Subcutaneous abdominal adipose tissue (tissue), 5 donors: ENCODE results near the gene DLG5.

ENCODE experiments used
- H3K27ac ChIP-seq: one replicate; pipeline ENCODE4 v1.7.0; 2013; ENCODE audit warnings: low read depth, mild to moderate bottlenecking, inconsistent platforms, low read length, moderate library complexity
- H3K27me3 ChIP-seq, 5 donors: one replicate each; pipeline ENCODE4 v1.7.0; 2013; ENCODE audit warnings: low read length in 5 of 5, inconsistent platforms in 1 of 5; ENCODE audit not compliant: control insufficient read depth in 5 of 5, insufficient read depth in 4 of 5
- H3K36me3 ChIP-seq, 5 donors: one replicate each; pipeline ENCODE4 v1.7.0; 2013; ENCODE audit warnings: low read length in 5 of 5; ENCODE audit not compliant: control insufficient read depth in 5 of 5, insufficient read depth in 5 of 5
- H3K4me1 ChIP-seq, 5 donors: one replicate each; pipeline ENCODE4 v1.7.0; 2013; ENCODE audit warnings: low read length in 5 of 5, mild to moderate bottlenecking in 3 of 5, moderate library complexity in 1 of 5; ENCODE audit not compliant: control insufficient read depth in 5 of 5, insufficient read depth in 5 of 5
- H3K4me3 ChIP-seq, 5 donors: one replicate each; pipeline ENCODE4 v1.7.0; 2013; ENCODE audit warnings: low read length in 5 of 5, low read depth in 1 of 5
- H3K9ac ChIP-seq, 5 donors: one replicate each; pipeline ENCODE4 v1.7.0; 2013; ENCODE audit warnings: low read length in 5 of 5, mild to moderate bottlenecking in 4 of 5, moderate library complexity in 3 of 5
- H3K9me3 ChIP-seq, 5 donors: one replicate each; pipeline ENCODE4 v1.7.0; 2013; ENCODE audit warnings: low read length in 5 of 5; ENCODE audit not compliant: control insufficient read depth in 5 of 5
- donor health status: healthy.
- donor health status: healthy.
- donor health status: healthy.
- donor health status: healthy.
- donor health status: healthy.

The DLG5 gene

GRCh38 chr10:77932016-77932715, 5.6 kb upstream of the DLG5 start:
- H3K4me3 ChIP-seq: no peak overlapping the region
- H3K4me1 ChIP-seq: peaks cover 4 to 6% (median 5%) of the 10 kb centered on the region in 5 donors
- no peak overlapping the region for H3K27ac ChIP-seq
- H3K36me3 ChIP-seq: no peaks in the 10 kb centered on the region
- H3K9me3 ChIP-seq: peaks cover 0 to 7% (median 0%) of the 10 kb centered on the region in 5 donors
- H3K9ac ChIP-seq: no peak overlapping the region
- no peaks in the 10 kb centered on the region for H3K27me3 ChIP-seq

- Histone ChIP-seq H3K9ac (peak overlapping the region in 3 of 5 donors; percentile 28 to 75 (median 35)), H3K27me3 (no peaks in the 10 kb centered on the region), H3K27ac (no peak overlapping the region), H3K4me3 (peak overlapping the region; percentile 35 to 89 (median 80)), H3K9me3 (peaks cover 0 to 7% (median 0%) of the 10 kb centered on the region in 5 donors), H3K36me3 (no peaks in the 10 kb centered on the region), H3K4me1 (peaks cover 8 to 26% (median 24%) of the 10 kb centered on the region in 5 donors)
These were observed 1.1 kb upstream of the DLG5 start for GRCh38 chr10:77927402-77928246.

GRCh38 chr10:77925795-77926565, 575 bp downstream of the DLG5 start:
- H3K36me3 ChIP-seq: no peaks in the 10 kb centered on the region
- peak overlapping the region; percentile 80 to 96 (median 83) for H3K4me3 ChIP-seq
- peaks cover 0 to 7% (median 0%) of the 10 kb centered on the region in 5 donors for H3K9me3 ChIP-seq
- H3K9ac ChIP-seq: peak overlapping the region; percentile 73 to 86 (median 76)
- H3K27me3 ChIP-seq: no peaks in the 10 kb centered on the region
- H3K4me1 ChIP-seq: peaks cover 8 to 26% (median 24%) of the 10 kb centered on the region in 5 donors
- H3K27ac ChIP-seq: peak overlapping the region; percentile 41

- Histone ChIP-seq H3K27me3 (no peaks in the 10 kb centered on the region), H3K4me1 (peaks cover 8 to 29% (median 24%) of the 10 kb centered on the region in 5 donors), H3K4me3 (peak overlapping the region; percentile 80 to 96 (median 83)), H3K9me3 (peaks cover 0 to 7% (median 0%) of the 10 kb centered on the region in 5 donors), H3K36me3 (no peaks in the 10 kb centered on the region), H3K9ac (peak overlapping the region; percentile 73 to 86 (median 76)), H3K27ac (peak overlapping the region; percentile 41)
These were observed 1.2 kb downstream of the DLG5 start for GRCh38 chr10:77925410-77925794.

- H3K4me1 ChIP-seq: peaks cover 7 to 30% (median 26%) of the 10 kb centered on the region in 5 donors
- H3K36me3 ChIP-seq: no peaks in the 10 kb centered on the region
- no peak overlapping the region for H3K27ac ChIP-seq
- H3K9me3 ChIP-seq: no peaks in the 10 kb centered on the region
- no peak overlapping the region for H3K9ac ChIP-seq
- H3K27me3 ChIP-seq: no peaks in the 10 kb centered on the region
- no peak overlapping the region for H3K4me3 ChIP-seq
These were observed 3.9 kb downstream of the DLG5 start for GRCh38 chr10:77922566-77923179.

- Histone ChIP-seq H3K9ac (no peak overlapping the region), H3K4me1 (peaks cover 4 to 23% (median 20%) of the 10 kb centered on the region in 5 donors), H3K36me3 (no peaks in the 10 kb centered on the region), H3K4me3 (no peak overlapping the region), H3K27me3 (no peaks in the 10 kb centered on the region), H3K27ac (no peak overlapping the region), H3K9me3 (no peaks in the 10 kb centered on the region)
These were observed 4.5 kb downstream of the DLG5 start for GRCh38 chr10:77922055-77922454.

GRCh38 chr10:77921395-77921794, 5.2 kb downstream of the DLG5 start:
- Histone ChIP-seq H3K9ac (no peak overlapping the region), H3K4me3 (no peak overlapping the region), H3K4me1 (peaks cover 4 to 23% (median 20%) of the 10 kb centered on the region in 5 donors), H3K27me3 (no peaks in the 10 kb centered on the region), H3K9me3 (no peaks in the 10 kb centered on the region), H3K27ac (no peak overlapping the region), H3K36me3 (no peaks in the 10 kb centered on the region)

- H3K27ac ChIP-seq: no peak overlapping the region
- H3K36me3 ChIP-seq: no peaks in the 10 kb centered on the region
- H3K9ac ChIP-seq: no peak overlapping the region
- no peaks in the 10 kb centered on the region for H3K27me3 ChIP-seq
- no peak overlapping the region for H3K4me3 ChIP-seq
- no peaks in the 10 kb centered on the region for H3K9me3 ChIP-seq
- H3K4me1 ChIP-seq: peaks cover 2 to 16% (median 13%) of the 10 kb centered on the region in 5 donors
These were observed 6.1 kb downstream of the DLG5 start for GRCh38 chr10:77920495-77920894.

GRCh38 chr10:77919713-77920108, 6.8 kb downstream of the DLG5 start:
- Histone ChIP-seq H3K27ac (no peak overlapping the region), H3K9me3 (no peaks in the 10 kb centered on the region), H3K27me3 (no peaks in the 10 kb centered on the region), H3K4me1 (peaks cover 0 to 11% (median 5%) of the 10 kb centered on the region in 5 donors), H3K9ac (no peak overlapping the region), H3K36me3 (no peaks in the 10 kb centered on the region), H3K4me3 (no peak overlapping the region)
